Measurements from ENCODE around the gene TMC3. TPM values are rescaled to one million over a fixed set of nuclear protein-coding genes. Genes with fewer than 3 reads are reported as not detected.

TMC3 gene
- total RNA-seq, 4 donors from 2014 or later, result 0.17 to 0.99 (median 0.47) TPM

- peak overlapping the region in 2 of 4 donors; percentile 3 to 14 for H3K27ac ChIP-seq (replicated peaks in 1 of 4)
- peaks cover 0 to 64% (median 42%) of the 10 kb centered on the region in 4 donors for H3K36me3 ChIP-seq
- no peak overlapping the region for H3K4me3 ChIP-seq
- 91% methylated on average over 5 of the region's 5 CpGs for WGBS
- TF ChIP-seq POLR2A (IDR thresholded peaks at IDR 0.05; ENCODE audit: low read depth) (no peak), EP300 (IDR thresholded peaks at IDR 0.05) (no peak), POLR2AphosphoS5 (IDR thresholded peaks at IDR 0.05) (no peak), CTCF (IDR thresholded peaks at IDR 0.05) (no peak)
- peaks cover 5 to 26% (median 22%) of the 10 kb centered on the region in 4 donors for H3K4me1 ChIP-seq
- intact Hi-C loops (cut with DNase I), result no loop called here
- no peak for DNase-seq (ENCODE audit: extremely low spot score)
- H3K27me3 ChIP-seq, result no peaks in the 10 kb centered on the region
- H3K9me3 ChIP-seq, result no peaks in the 10 kb centered on the region
Measured at GRCh38 chr15:81310480-81310879, 63.5 kb downstream of the TMC3 start.

GRCh38 chr15:81309647-81310450, 64.2 kb downstream of the TMC3 start:
- no peak for DNase-seq (ENCODE audit: extremely low spot score)
- no peak overlapping the region for H3K4me3 ChIP-seq
- H3K36me3 ChIP-seq, result peaks cover 0 to 67% (median 42%) of the 10 kb centered on the region in 4 donors
- peaks cover 5 to 26% (median 22%) of the 10 kb centered on the region in 4 donors for H3K4me1 ChIP-seq
- H3K27me3 ChIP-seq, result no peaks in the 10 kb centered on the region
- 92% methylated on average over 8 of the region's 8 CpGs for WGBS
- no peaks in the 10 kb centered on the region for H3K9me3 ChIP-seq
- H3K27ac ChIP-seq (replicated peaks in 1 of 4), result no peak overlapping the region
- intact Hi-C loops (cut with DNase I), result no loop called here
- TF ChIP-seq POLR2AphosphoS5 (IDR thresholded peaks at IDR 0.05), result no peak
- TF ChIP-seq POLR2A (IDR thresholded peaks at IDR 0.05; ENCODE audit: low read depth), result no peak
- no peak for TF ChIP-seq EP300 (IDR thresholded peaks at IDR 0.05)

- H3K27me3 ChIP-seq, result no peaks in the 10 kb centered on the region
- no peak overlapping the region for H3K27ac ChIP-seq (replicated peaks in 1 of 4)
- peaks cover 5 to 29% (median 25%) of the 10 kb centered on the region in 4 donors for H3K4me1 ChIP-seq
- no CpG with 5 or more reads among the region's 2 CpGs for WGBS
- TF ChIP-seq CTCF (IDR thresholded peaks at IDR 0.05) (no peak), POLR2AphosphoS5 (IDR thresholded peaks at IDR 0.05) (no peak), EP300 (IDR thresholded peaks at IDR 0.05) (no peak), POLR2A (IDR thresholded peaks at IDR 0.05; ENCODE audit: low read depth) (no peak)
- peaks cover 0 to 72% (median 50%) of the 10 kb centered on the region in 4 donors for H3K36me3 ChIP-seq
- no peak for DNase-seq (ENCODE audit: extremely low spot score)
- no peaks in the 10 kb centered on the region for H3K9me3 ChIP-seq
- intact Hi-C loops (cut with DNase I), result no loop called here
- H3K4me3 ChIP-seq, result no peak overlapping the region
Measured at GRCh38 chr15:81308260-81308659, 65.8 kb downstream of the TMC3 start.

- TF ChIP-seq POLR2AphosphoS5 (IDR thresholded peaks at IDR 0.05) (peak in 1 of 2 donors; percentile 13), CTCF (IDR thresholded peaks at IDR 0.05) (no peak)
- 73% methylated on average over 5 of the region's 5 CpGs for WGBS
Measured at GRCh38 chr15:81304226-81304625, 69.8 kb downstream of the TMC3 start.

More at GRCh38 chr15:81304226-81304625, 69.8 kb downstream of the TMC3 start:
- H3K4me1 ChIP-seq, result peaks cover 5 to 18% (median 11%) of the 10 kb centered on the region in 4 donors
- intact Hi-C loops (cut with DNase I), result no loop called here
- no peak for DNase-seq (ENCODE audit: extremely low spot score)
- H3K36me3 ChIP-seq, result peaks cover 0 to 82% (median 50%) of the 10 kb centered on the region in 4 donors
- H3K27ac ChIP-seq (replicated peaks in 1 of 4), result peak overlapping the region; percentile 17 to 44 (median 38)
- H3K9me3 ChIP-seq, result no peaks in the 10 kb centered on the region
- peaks cover 0 to 5% (median 0%) of the 10 kb centered on the region in 4 donors for H3K27me3 ChIP-seq
- H3K4me3 ChIP-seq, result no peak overlapping the region

Data from esophagus muscularis mucosa (tissue), 4 donors.